Kidney (tissue), 14 donors: ENCODE data around the gene ITIH1. TPM values are rescaled to one million over a fixed set of nuclear protein-coding genes. Genes with fewer than 3 reads are reported as not detected.

Experiments
- DNase-seq, 5 donors: peaks; one replicate each; pipeline ENCODE4 v3.0.0-alpha.2; 2013 to 2020
- FAIRE-seq: peaks from 2 replicates; lab custom pipeline; 2012; peaks lifted over from hg19 to GRCh38; lab: Jason Lieb, UNC
- H3K27ac ChIP-seq, 2 donors: one replicate each; pipeline ENCODE4 v1.7.0; 2013; ENCODE audit warnings: low read depth in 2 of 2, low read length in 2 of 2, inconsistent platforms in 1 of 2
- H3K27me3 ChIP-seq: one replicate; pipeline ENCODE4 v1.7.1; 2013; ENCODE audit warnings: low read length, inconsistent platforms; ENCODE audit not compliant: control insufficient read depth, insufficient read depth
- H3K36me3 ChIP-seq, 3 donors: one replicate each; pipeline versions ENCODE4 v1.7.0 to v1.7.1; 2013; ENCODE audit warnings: low read length in 3 of 3, control low read depth in 1 of 3, inconsistent platforms in 1 of 3; ENCODE audit not compliant: insufficient read depth in 3 of 3, control insufficient read depth in 2 of 3
- H3K4me1 ChIP-seq, 3 donors: one replicate each; pipeline versions ENCODE4 v1.7.0 to v1.7.1; 2013; ENCODE audit warnings: low read length in 3 of 3, inconsistent platforms in 1 of 3, low read depth in 1 of 3; ENCODE audit not compliant: control insufficient read depth in 2 of 3, insufficient read depth in 2 of 3
- H3K4me3 ChIP-seq, 3 donors: one replicate each; pipeline versions ENCODE4 v1.7.0 to v1.8.1; 2013; ENCODE audit warnings: low read length in 3 of 3, control low read depth in 1 of 3, inconsistent platforms in 1 of 3
- H3K9ac ChIP-seq, 3 donors: one replicate each; pipeline versions ENCODE4 v1.7.0 to v1.7.1; 2013; ENCODE audit warnings: low read length in 3 of 3, control low read depth in 1 of 3, inconsistent platforms in 1 of 3
- H3K9me3 ChIP-seq, 3 donors: one replicate each; pipeline versions ENCODE4 v1.7.0 to v1.7.1; 2013; ENCODE audit warnings: low read length in 3 of 3, control low read depth in 1 of 3, inconsistent platforms in 1 of 3; ENCODE audit not compliant: control insufficient read depth in 2 of 3, insufficient read depth in 1 of 3
- intact Hi-C: fragments of 100-400 bp; cut with DNase I; formaldehyde crosslinking; loops from one replicate; pipeline ENCODE4 v1.11.1; 2022
- polyA plus RNA-seq: library from polyadenylated mRNA; stranded (reverse); fragments of 350-450 nt; fragmentation: Illumina TruSeq; extraction: RNeasy Lipid Tissue Mini Kit (QIAGEN cat#74804); gene quantifications from one replicate; pipeline ENCODE4 v1.2.3, GENCODE V29; 2014; ENCODE audit warnings: low read depth, low replicate concordance; ENCODE audit not compliant: insufficient read depth
- total RNA-seq: library from RNA; stranded (reverse); fragmentation: NEBNext Ultra II Directional; extraction: Animal tissue kit (Norgen Biotek cat#: 25700); gene quantifications from one replicate; pipeline ENCODE4 v1.2.1, GENCODE V29; 2021
- TF ChIP-seq, protein P1 (sequence below): IDR thresholded peaks from 3 replicates; pipeline ENCODE4 v1.5.1; 2012; ENCODE audit warnings: mild to moderate bottlenecking, moderate library complexity, borderline replicate concordance; ENCODE audit not compliant: insufficient read depth; ENCODE audit errors: extremely low read depth
- donor health status: control.
- donor health status: control.
- donor health status: control.
- donor health status: control.
- donor health status: control.
- donor health status: DM: yes; HTN: yes; CAD: no.
- donor health status: Normal renal cell carcinoma (clear cell type).

ITIH1 gene
- total and polyA plus RNA-seq, 2 donors from 2014 or later = 0.22 TPM; not detected in 1

DNA sequence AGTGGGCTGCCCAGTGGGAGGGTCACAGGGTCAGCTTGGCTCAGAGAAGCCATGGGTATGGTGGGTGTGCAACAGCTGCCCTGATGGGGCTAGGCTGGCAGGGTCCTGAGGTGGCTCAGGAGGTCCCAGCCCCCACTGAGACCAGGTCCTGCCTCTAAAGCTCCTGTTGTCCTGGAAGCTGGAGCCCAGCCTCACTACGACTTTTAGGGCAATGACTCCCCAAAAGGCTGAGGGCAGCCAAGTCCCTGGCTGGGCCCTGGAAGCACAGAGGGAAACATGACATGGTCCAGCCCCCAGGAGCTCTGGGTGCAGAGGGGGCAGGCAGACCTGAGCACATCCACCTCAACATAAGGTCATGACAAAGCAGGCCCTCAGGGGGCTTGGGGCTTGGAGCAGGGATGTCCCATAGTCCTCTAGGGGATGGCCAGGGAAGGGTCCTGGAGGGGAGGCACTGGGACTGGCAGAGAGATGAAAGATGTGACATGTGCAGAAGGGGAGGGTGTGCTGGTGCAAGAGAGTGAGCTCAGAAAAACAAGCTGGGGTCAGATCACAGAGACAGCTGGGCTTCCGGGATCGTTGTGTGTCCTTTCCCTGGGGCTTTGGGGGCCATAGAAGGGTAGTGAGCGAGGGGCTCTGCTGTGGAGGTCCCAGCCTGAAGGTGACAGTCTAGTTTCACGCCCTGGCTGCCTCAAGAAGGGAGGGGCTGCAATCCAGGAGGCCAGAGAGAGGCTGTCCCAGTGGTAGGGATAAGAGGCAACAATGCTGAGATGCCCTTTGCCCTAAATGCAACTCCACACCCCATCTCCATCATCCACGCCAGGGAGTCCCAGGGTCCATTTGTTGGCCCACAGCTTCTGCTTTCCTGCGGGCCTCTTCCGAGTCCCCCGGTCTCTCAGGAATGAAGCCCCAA is 16.6 kb downstream of the ITIH1 start:
- Histone ChIP-seq H3K9me3 (no peaks in the 10 kb centered on the region), H3K4me1 (no peaks in the 10 kb centered on the region), H3K4me3 (no peak overlapping the region), H3K27me3 (no peaks in the 10 kb centered on the region), H3K36me3 (no peaks in the 10 kb centered on the region), H3K9ac (no peak overlapping the region), H3K27ac (no peak overlapping the region)
- TF ChIP-seq, protein P1, sequence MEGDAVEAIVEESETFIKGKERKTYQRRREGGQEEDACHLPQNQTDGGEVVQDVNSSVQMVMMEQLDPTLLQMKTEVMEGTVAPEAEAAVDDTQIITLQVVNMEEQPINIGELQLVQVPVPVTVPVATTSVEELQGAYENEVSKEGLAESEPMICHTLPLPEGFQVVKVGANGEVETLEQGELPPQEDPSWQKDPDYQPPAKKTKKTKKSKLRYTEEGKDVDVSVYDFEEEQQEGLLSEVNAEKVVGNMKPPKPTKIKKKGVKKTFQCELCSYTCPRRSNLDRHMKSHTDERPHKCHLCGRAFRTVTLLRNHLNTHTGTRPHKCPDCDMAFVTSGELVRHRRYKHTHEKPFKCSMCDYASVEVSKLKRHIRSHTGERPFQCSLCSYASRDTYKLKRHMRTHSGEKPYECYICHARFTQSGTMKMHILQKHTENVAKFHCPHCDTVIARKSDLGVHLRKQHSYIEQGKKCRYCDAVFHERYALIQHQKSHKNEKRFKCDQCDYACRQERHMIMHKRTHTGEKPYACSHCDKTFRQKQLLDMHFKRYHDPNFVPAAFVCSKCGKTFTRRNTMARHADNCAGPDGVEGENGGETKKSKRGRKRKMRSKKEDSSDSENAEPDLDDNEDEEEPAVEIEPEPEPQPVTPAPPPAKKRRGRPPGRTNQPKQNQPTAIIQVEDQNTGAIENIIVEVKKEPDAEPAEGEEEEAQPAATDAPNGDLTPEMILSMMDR = no peak
- FAIRE-seq (no peak), DNase-seq (peak in 2 of 5 donors; percentile 4 to 13)
- intact Hi-C loops = no loop called here

DNA sequence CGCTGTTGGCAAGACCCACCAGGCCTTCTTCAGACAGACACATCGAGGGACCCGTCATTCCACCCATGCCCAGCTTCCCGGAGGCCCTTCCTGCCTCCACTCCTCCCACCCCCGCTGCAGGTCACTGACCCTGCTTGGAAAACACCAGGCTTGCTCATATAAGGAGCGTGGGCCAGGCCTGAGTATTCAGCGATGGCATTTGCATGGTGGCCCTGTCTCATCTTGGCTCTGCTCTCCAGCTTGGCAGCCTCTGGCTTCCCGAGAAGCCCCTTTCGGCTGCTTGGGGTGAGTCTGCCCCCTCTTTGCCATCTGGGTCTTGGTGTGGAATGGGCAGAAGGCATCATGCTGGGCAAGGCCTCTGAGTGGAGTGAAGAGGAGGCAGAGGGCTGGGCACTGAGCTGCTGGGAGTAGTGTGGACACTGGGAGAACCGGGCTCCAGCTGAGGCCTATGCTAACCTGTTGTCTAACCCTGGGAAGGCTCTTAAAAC is 17.3 kb downstream of the ITIH1 start, which contains the start of gene ITIH3:
TSS of gene ITIH3 (plus strand) at position 185 of the 488 bp plus-strand sequence. CDS start at position 193, 8 bp downstream.
- intact Hi-C loops = no loop called here

DNA sequence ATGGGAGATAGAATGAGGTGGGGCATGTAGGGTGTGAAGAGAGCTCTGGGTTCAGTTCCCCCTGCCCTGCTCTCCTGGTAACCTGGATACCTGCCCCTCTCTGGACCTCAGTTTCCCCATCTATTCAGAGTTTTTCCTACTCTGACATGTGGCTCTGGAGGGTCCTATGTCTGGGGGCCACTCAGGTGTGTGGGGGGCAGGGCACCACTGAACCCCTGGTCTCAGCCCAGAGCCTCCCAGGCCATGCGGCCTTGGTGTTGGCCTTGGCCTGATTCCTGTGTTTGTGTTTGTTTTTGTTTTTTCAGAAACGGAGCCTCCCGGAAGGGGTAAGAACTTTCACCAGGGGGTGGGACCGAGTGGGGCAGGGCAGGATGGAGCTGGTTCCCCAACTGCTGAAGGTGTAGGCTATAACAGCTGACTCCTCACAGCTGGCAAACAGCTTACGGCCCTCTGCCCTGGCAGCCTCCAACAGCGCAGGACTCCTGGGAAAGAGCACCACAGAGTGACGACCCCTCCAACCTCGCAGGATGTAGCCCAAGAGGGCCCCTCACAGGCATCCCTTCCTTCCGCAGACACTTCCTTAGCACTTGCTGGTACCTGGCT is 18.0 kb downstream of the ITIH1 start:
- Histone ChIP-seq H3K27ac (no peak overlapping the region), H3K4me1 (no peaks in the 10 kb centered on the region), H3K4me3 (no peak overlapping the region), H3K27me3 (no peaks in the 10 kb centered on the region), H3K9me3 (no peaks in the 10 kb centered on the region), H3K36me3 (no peaks in the 10 kb centered on the region), H3K9ac (no peak overlapping the region)
- TF ChIP-seq, protein P1 = no peak
- DNase-seq (peak in 2 of 5 donors; percentile 4 to 22), FAIRE-seq (no peak)
- intact Hi-C loops = no loop called here

More for the DNA sequence above, 17.3 kb downstream of the ITIH1 start, which contains the start of gene ITIH3:
- H3K27ac ChIP-seq = no peak within 1 kb of the TSS
- no peak within 1 kb of the TSS for H3K4me3 ChIP-seq
- no peaks in the 10 kb centered on the region for H3K36me3 ChIP-seq
- H3K9ac ChIP-seq = no peak within 1 kb of the TSS
- H3K27me3 ChIP-seq = no peaks in the 10 kb centered on the region
- FAIRE-seq (no peak), DNase-seq (peak in 1 of 5 donors; percentile 7)
- H3K4me1 ChIP-seq = no peaks in the 10 kb centered on the region
- TF ChIP-seq, protein P1 = no peak
- H3K9me3 ChIP-seq = no peaks in the 10 kb centered on the region
